DND-41 (cell line): ENCODE measurements around the gene PITPNM3.

ENCODE experiments used
- ATAC-seq: fragments of 200-7000 bp; cut with Tn5 transposase; 3 replicates; pipeline ENCODE4 v1.9.1; 2021; ENCODE audit warnings: low read depth; ENCODE audit not compliant: insufficient read depth
- DNase-seq: peaks from one replicate; pipeline ENCODE4 v3.0.0-alpha.2; 2020
- H2AFZ ChIP-seq: 2 replicates; pipeline ENCODE4 v1.6.0; 2012; ENCODE audit warnings: low read depth, low read length
- H3K27ac ChIP-seq: 2 replicates; pipeline ENCODE4 v1.5.1; 2012; ENCODE audit warnings: low read length, inconsistent platforms
- H3K27me3 ChIP-seq: fragments of 200-600 bp; sonication (generic); 2 replicates; pipeline ENCODE4 v1.6.0; 2012; ENCODE audit warnings: low read length, mild to moderate bottlenecking, inconsistent platforms; ENCODE audit not compliant: insufficient read depth, poor library complexity
- H3K36me3 ChIP-seq: 2 replicates; pipeline ENCODE4 v1.5.1; 2012; ENCODE audit warnings: low read length, inconsistent platforms; ENCODE audit not compliant: insufficient read depth
- H3K4me1 ChIP-seq: 2 replicates; pipeline ENCODE4 v1.5.1; 2012; ENCODE audit warnings: mild to moderate bottlenecking, low read length; ENCODE audit not compliant: insufficient read depth
- H3K4me2 ChIP-seq: 2 replicates; pipeline ENCODE4 v1.6.0; 2012; ENCODE audit warnings: mild to moderate bottlenecking, moderate library complexity, low read length, inconsistent platforms; ENCODE audit not compliant: insufficient read depth
- H3K4me3 ChIP-seq, 2 experiments: fragments of 200-600 bp in 1 of 2; shearing (Covaris generic) in 1 of 2; 2 replicates each; pipeline ENCODE4 v1.5.1; 2012 to 2016; ENCODE audit warnings: inconsistent platforms in 2 of 2, low read length in 2 of 2, mild to moderate bottlenecking in 2 of 2, low read depth in 1 of 2, moderate library complexity in 1 of 2
- H3K79me2 ChIP-seq: 2 replicates; pipeline ENCODE4 v1.6.0; 2012; ENCODE audit warnings: low read length, inconsistent platforms; ENCODE audit not compliant: insufficient read depth
- H3K9ac ChIP-seq: 2 replicates; pipeline ENCODE4 v1.6.0; 2012; ENCODE audit warnings: low read depth, mild to moderate bottlenecking, inconsistent platforms, low read length, moderate library complexity
- H3K9me3 ChIP-seq: 2 replicates; pipeline ENCODE4 v1.5.1; 2012; ENCODE audit warnings: low read length, moderate library complexity, mild to moderate bottlenecking, inconsistent platforms; ENCODE audit not compliant: insufficient read depth, severe bottlenecking
- H4K20me1 ChIP-seq: 2 replicates; pipeline ENCODE4 v1.6.0; 2012; ENCODE audit warnings: low read length; ENCODE audit not compliant: insufficient read depth
- EZH2 ChIP-seq: IDR thresholded peaks from 3 replicates; pipeline ENCODE4 v1.6.1; 2012; ENCODE audit warnings: borderline replicate concordance, low read depth, mild to moderate bottlenecking, moderate library complexity, low read length, inconsistent platforms; ENCODE audit not compliant: severe bottlenecking
- TF ChIP-seq, protein P1 (sequence below): IDR thresholded peaks from 2 replicates; pipeline ENCODE4 v1.5.1; 2012; ENCODE audit warnings: borderline replicate concordance, low read length, moderate library complexity, mild to moderate bottlenecking; ENCODE audit not compliant: poor library complexity, severe bottlenecking; ENCODE audit errors: extremely low read depth

Gene PITPNM3

DNA sequence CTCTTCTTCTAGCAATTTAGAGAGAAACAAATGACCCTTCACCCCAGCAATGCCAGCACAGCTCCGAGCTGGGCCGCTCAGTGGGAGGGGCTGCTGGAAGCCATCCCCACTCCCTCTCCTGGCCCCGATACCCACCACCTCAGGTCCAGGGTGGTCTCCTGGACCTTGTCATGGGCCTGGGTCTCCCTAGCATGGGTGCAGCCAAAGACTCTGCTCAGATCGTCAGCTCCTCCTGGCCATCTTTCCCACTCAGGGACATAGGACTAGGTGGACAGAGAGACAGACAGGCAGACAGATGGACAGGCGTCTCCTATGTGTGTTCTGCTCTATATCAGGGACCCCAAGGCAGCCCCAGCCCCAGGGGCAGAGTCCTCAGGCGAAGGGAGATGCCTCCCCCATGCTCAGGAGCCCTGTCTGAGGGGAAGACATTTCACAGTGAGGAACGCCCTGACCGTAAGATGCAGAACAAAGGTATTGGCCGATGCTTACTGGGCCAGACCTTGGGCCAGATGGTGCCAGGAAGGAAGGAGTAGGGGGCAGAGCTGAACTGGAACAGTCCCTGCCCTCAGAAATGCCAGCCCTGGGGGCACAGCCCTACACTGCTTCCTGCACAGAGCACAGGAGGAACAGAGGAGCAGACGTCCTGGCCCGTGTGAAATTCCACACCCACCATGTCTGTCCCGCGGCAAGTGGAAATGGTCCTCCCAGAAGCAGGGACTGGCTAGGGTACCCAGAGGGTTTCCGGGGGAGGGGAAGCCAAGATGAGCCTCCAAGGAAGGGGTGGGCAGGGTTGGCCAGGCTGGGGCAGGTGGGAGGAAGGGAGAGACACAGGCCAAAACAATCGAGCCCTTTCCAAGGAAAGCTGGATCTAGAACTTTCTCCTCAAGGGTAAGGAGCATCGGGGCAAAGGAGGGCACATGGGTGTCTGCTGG is 13.0 kb downstream of the PITPNM3 start:
- no peaks in the 10 kb centered on the region for H3K4me1 ChIP-seq
- H3K27ac ChIP-seq: no peak overlapping the region
- no peaks in the 10 kb centered on the region for H3K36me3 ChIP-seq
- H4K20me1 ChIP-seq: 0 out of 2 replicates have a peak, but pooled peaks cover 2% of the 10 kb centered on the region
- TF ChIP-seq EZH2: no peak
- TF ChIP-seq, protein P1, sequence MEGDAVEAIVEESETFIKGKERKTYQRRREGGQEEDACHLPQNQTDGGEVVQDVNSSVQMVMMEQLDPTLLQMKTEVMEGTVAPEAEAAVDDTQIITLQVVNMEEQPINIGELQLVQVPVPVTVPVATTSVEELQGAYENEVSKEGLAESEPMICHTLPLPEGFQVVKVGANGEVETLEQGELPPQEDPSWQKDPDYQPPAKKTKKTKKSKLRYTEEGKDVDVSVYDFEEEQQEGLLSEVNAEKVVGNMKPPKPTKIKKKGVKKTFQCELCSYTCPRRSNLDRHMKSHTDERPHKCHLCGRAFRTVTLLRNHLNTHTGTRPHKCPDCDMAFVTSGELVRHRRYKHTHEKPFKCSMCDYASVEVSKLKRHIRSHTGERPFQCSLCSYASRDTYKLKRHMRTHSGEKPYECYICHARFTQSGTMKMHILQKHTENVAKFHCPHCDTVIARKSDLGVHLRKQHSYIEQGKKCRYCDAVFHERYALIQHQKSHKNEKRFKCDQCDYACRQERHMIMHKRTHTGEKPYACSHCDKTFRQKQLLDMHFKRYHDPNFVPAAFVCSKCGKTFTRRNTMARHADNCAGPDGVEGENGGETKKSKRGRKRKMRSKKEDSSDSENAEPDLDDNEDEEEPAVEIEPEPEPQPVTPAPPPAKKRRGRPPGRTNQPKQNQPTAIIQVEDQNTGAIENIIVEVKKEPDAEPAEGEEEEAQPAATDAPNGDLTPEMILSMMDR: no peak
- DNase-seq (no peak), ATAC-seq (no peak)
- H2AFZ ChIP-seq: no peak overlapping the region
- peaks cover 4% of the 10 kb centered on the region for H3K9me3 ChIP-seq
- H3K27me3 ChIP-seq: no peaks in the 10 kb centered on the region
- no peak overlapping the region for H3K4me3 ChIP-seq
- no peak overlapping the region for H3K4me2 ChIP-seq
- no peaks in the 10 kb centered on the region for H3K79me2 ChIP-seq
- no peak overlapping the region for H3K9ac ChIP-seq

DNA sequence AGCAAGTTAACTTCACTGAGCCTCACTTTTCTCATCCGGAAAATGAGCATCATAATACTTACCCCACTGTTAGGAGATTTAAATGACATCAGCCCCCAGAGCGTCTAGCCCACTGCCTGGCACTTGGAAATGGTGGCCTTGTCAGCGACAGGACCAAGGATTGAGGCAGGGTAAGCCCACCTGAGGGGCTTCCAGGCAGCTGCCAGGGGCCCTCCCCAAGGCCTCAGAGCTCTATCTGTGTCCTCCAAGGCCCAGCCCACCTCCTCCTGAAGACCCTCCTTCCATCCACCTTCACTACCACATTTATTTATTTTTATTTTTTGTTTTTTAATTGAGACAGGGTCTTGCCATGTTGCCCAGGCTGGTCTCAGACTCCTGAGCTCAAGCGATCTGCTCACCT is 13.8 kb downstream of the PITPNM3 start:
- Histone ChIP-seq H3K9ac (no peak overlapping the region), H3K4me1 (no peaks in the 10 kb centered on the region), H3K79me2 (no peaks in the 10 kb centered on the region), H3K27ac (no peak overlapping the region), H3K36me3 (no peaks in the 10 kb centered on the region), H3K9me3 (peaks cover 4% of the 10 kb centered on the region), H4K20me1 (0 out of 2 replicates have a peak, but pooled peaks cover 2% of the 10 kb centered on the region), H3K4me3 (no peak overlapping the region), H3K27me3 (no peaks in the 10 kb centered on the region), H3K4me2 (no peak overlapping the region), H2AFZ (no peak overlapping the region)
- ATAC-seq (no peak), DNase-seq (no peak)
- no peak for TF ChIP-seq EZH2
- TF ChIP-seq, protein P1: no peak

DNA sequence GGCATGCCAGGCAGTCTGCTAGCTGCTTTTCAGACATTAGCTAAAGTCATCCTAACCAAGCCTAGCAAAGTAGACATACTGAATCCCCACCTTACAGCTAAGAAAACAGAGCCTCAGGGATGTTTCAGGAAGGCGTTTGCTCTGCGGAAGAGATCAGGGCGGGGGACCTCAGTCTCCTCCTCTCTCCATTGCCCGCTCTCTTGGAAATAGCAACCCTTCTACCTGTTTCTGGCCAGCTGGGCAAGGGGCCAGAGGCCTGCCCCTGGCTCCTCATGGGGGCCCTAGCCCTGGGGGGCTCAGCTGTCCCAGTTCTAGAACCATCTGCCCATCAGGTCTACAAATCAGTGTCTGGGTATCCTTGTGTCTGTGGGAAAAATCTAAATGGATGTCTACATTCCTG is 14.5 kb downstream of the PITPNM3 start:
- no peaks in the 10 kb centered on the region for H3K36me3 ChIP-seq
- 0 out of 2 replicates have a peak, but pooled peaks cover 2% of the 10 kb centered on the region for H4K20me1 ChIP-seq
- no peak for DNase-seq
- no peak overlapping the region for H3K27ac ChIP-seq
- no peak overlapping the region for H3K9ac ChIP-seq
- no peak overlapping the region for H3K4me3 ChIP-seq
- ATAC-seq: no peak
- no peaks in the 10 kb centered on the region for H3K27me3 ChIP-seq
- H3K4me1 ChIP-seq: no peaks in the 10 kb centered on the region
- TF ChIP-seq, protein P1: no peak
- no peak for TF ChIP-seq EZH2
- H3K79me2 ChIP-seq: no peaks in the 10 kb centered on the region
- peaks cover 4% of the 10 kb centered on the region for H3K9me3 ChIP-seq
- H2AFZ ChIP-seq: no peak overlapping the region
- no peak overlapping the region for H3K4me2 ChIP-seq
